Esophagus squamous epithelium (tissue), 5 donors: ENCODE data around the gene FAM228A. TPM values are rescaled to one million over a fixed set of nuclear protein-coding genes. Genes with fewer than 3 reads are reported as not detected.

Source experiments
- DNase-seq: peaks from one replicate; lab custom pipeline; 2025; lab: John Stamatoyannopoulos, UW
- H3K27ac ChIP-seq, 4 donors: fragments of 200-600 bp; sonication (generic); one replicate each; pipeline ENCODE4 v1.5.1; 2016 to 2019; ENCODE audit warnings: mild to moderate bottlenecking in 1 of 4
- H3K27me3 ChIP-seq, 4 donors: fragments of 200-600 bp; sonication (generic); 1 replicate in 3 of 4; 2 replicates in 1 of 4; pipeline versions ENCODE4 v1.5.1 to v1.6.0; 2017 to 2021; ENCODE audit warnings: antibody characterized with exemption in 1 of 4
- H3K36me3 ChIP-seq, 3 donors: fragments of 200-600 bp; sonication (generic); one replicate each; pipeline ENCODE4 v1.5.1; 2016 to 2019
- H3K4me1 ChIP-seq, 3 donors: fragments of 200-600 bp; sonication (generic); one replicate each; pipeline ENCODE4 v1.5.1; 2017 to 2019
- H3K4me3 ChIP-seq, 4 donors: fragments of 200-600 bp; sonication (generic); 1 replicate in 3 of 4; 2 replicates in 1 of 4; pipeline ENCODE4 v1.5.1; 2016 to 2019; ENCODE audit warnings: mild to moderate bottlenecking in 2 of 4, moderate library complexity in 1 of 4
- H3K9me3 ChIP-seq, 3 donors: fragments of 200-600 bp; sonication (generic); one replicate each; pipeline ENCODE4 v1.5.1; 2016 to 2019
- POLR2A ChIP-seq, 4 donors: fragments of 450-650 bp; IDR thresholded peaks; one replicate each; pipeline ENCODE4 v1.6.1; 2017; ENCODE audit warnings: antibody characterized with exemption in 4 of 4, mild to moderate bottlenecking in 4 of 4, moderate library complexity in 3 of 4
- WGBS, 2 donors: methylation state at CpG; one replicate each; pipeline ENCODE4 v1.1.5; 2018; 5-methylcytosine and 5-hydroxymethylcytosine counted together
- intact Hi-C: fragments of 100-400 bp; cut with DNase I; formaldehyde crosslinking; loops from one replicate; pipeline ENCODE4 v1.15.0; 2022
- total RNA-seq, 4 donors: library from RNA; depleted of rRNA; stranded (reverse); fragments of >200 nt; gene quantifications; one replicate each; pipeline ENCODE4 v1.1.0, GENCODE V29; 2016
- TF ChIP-seq, protein P1 (sequence below), 6 experiments: fragments of 450-650 bp in 4 of 6; fragments of 200-600 bp in 2 of 6; sonication (generic) in 2 of 6; IDR thresholded peaks; one replicate each; pipeline ENCODE4 v1.5.1; 2016 to 2019; ENCODE audit warnings: antibody characterized with exemption in 6 of 6, mild to moderate bottlenecking in 4 of 6, moderate library complexity in 4 of 6
- donor health status: DM: yes; HTN: yes; CAD: no.

Gene FAM228A
- total RNA-seq, 4 donors from 2014 or later, result 0.19 TPM; not detected in 2

DNA sequence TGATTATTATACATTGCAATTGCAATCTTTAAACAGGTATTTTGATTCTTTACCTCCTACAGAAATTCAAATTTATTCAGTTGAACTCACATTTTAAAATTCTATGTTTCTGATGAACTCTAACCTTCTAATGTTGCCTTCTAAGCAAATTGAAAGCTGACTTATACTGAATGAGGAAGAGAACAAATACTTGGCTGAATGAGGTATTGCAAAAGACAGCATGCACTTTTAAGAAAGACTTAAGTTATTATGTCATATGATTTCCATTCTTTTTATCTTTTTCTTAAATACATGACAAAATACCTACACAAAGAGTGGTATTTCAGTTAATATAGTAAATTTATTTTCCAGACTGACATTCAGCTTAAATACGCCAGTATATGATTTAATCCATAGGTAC lies 64.7 kb downstream of the FAM228A start:
- intact Hi-C loops, result loop anchor here (10.0 kb wide), 1 partner anchor 145 kb away; no protein-coding TSS in a partner anchor
- TF ChIP-seq, protein P1, sequence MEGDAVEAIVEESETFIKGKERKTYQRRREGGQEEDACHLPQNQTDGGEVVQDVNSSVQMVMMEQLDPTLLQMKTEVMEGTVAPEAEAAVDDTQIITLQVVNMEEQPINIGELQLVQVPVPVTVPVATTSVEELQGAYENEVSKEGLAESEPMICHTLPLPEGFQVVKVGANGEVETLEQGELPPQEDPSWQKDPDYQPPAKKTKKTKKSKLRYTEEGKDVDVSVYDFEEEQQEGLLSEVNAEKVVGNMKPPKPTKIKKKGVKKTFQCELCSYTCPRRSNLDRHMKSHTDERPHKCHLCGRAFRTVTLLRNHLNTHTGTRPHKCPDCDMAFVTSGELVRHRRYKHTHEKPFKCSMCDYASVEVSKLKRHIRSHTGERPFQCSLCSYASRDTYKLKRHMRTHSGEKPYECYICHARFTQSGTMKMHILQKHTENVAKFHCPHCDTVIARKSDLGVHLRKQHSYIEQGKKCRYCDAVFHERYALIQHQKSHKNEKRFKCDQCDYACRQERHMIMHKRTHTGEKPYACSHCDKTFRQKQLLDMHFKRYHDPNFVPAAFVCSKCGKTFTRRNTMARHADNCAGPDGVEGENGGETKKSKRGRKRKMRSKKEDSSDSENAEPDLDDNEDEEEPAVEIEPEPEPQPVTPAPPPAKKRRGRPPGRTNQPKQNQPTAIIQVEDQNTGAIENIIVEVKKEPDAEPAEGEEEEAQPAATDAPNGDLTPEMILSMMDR (IDR thresholded peaks at IDR 0.05), result no peak
- no peak for TF ChIP-seq POLR2A (IDR thresholded peaks at IDR 0.05)
- H3K4me3 ChIP-seq, result no peak overlapping the region

More for the DNA sequence above, 64.7 kb downstream of the FAM228A start:
- Histone ChIP-seq H3K4me1 (no peaks in the 10 kb centered on the region), H3K27ac (no peak overlapping the region), H3K9me3 (no peaks in the 10 kb centered on the region), H3K27me3 (no peaks in the 10 kb centered on the region), H3K36me3 (peaks cover 0 to 54% (median 0%) of the 10 kb centered on the region in 3 donors)
- DNase-seq, result no peak
- 95 to 97% methylated on average over 1 of the region's 1 CpG for WGBS, 2 donors

Other genes with a start within 250 kb of the FAM228A start
- gene ATAD2B, start 247.9 kb upstream of the FAM228A start, total RNA-seq, result 10 to 100 TPM in 3 of 4 donors, 1 to 10 TPM in 1; 7.4 to 29.2 (median 20.8) TPM
- gene UBXN2A, start 234.6 kb upstream of the FAM228A start, total RNA-seq, result 10 to 100 TPM in 2 of 4 donors, 1 to 10 TPM in 2; 8.8 to 16.2 (median 10.0) TPM
- under 1 TPM in 1 of 4 donors, not detected in 3; 0.19 TPM for gene MFSD2B, start 165.0 kb upstream of the FAM228A start, total RNA-seq
- gene WDCP, start 127.7 kb upstream of the FAM228A start, total RNA-seq, result 1 to 10 TPM; 2.8 to 4.9 (median 4.0) TPM
- 10 to 100 TPM in 1 of 4 donors, 1 to 10 TPM in 3; 4.5 to 12.1 (median 8.3) TPM for gene FKBP1B, start 125.3 kb upstream of the FAM228A start, total RNA-seq
- 100 to 1,000 TPM in 3 of 4 donors, 10 to 100 TPM in 1; 91.3 to 150 (median 125) TPM for gene SF3B6, start 98.7 kb upstream of the FAM228A start, total RNA-seq
- gene TP53I3, start 90.2 kb upstream of the FAM228A start, total RNA-seq, result 100 to 1,000 TPM in 1 of 4 donors, 10 to 100 TPM in 3; 69.5 to 129 (median 84.7) TPM
- gene PFN4, start 51.7 kb upstream of the FAM228A start, total RNA-seq, result not detected
- 10 to 100 TPM in 2 of 4 donors, 1 to 10 TPM in 1, under 1 TPM in 1; 0.87 to 16.4 (median 8.4) TPM for gene FAM228B, start 51.6 kb upstream of the FAM228A start, total RNA-seq
- 10 to 100 TPM; 58.3 to 98.0 (median 65.3) TPM for gene ITSN2, start 185.5 kb downstream of the FAM228A start, total RNA-seq